ENCODE data around the gene TBL1X.

TBL1X gene

GRCh38 chrX:9670136-9670814, 205.4 kb downstream of the TBL1X start:
- peaks cover 21% of the 10 kb centered on the region for H3K4me1 ChIP-seq (ENCODE audit: insufficient read depth, low read length)
- no peaks in the 10 kb centered on the region for H3K27me3 ChIP-seq (ENCODE audit: insufficient read depth, low read length)
- no peaks in the 10 kb centered on the region for H3K36me3 ChIP-seq (ENCODE audit: insufficient read depth, low read length)
- no peak overlapping the region for H3K4me3 ChIP-seq (ENCODE audit: low read length)
- no peak overlapping the region for H2AFZ ChIP-seq (ENCODE audit: low read depth, low read length)
- H3K9me3 ChIP-seq (ENCODE audit: low read length) = no peaks in the 10 kb centered on the region

GRCh38 chrX:9671998-9672397, 207.1 kb downstream of the TBL1X start:
- H3K4me1 ChIP-seq (ENCODE audit: insufficient read depth, low read length) = peaks cover 21% of the 10 kb centered on the region
- H3K4me3 ChIP-seq (ENCODE audit: low read length) = no peak overlapping the region
- H3K27me3 ChIP-seq (ENCODE audit: insufficient read depth, low read length) = no peaks in the 10 kb centered on the region
- no peaks in the 10 kb centered on the region for H3K36me3 ChIP-seq (ENCODE audit: insufficient read depth, low read length)
- no peaks in the 10 kb centered on the region for H3K9me3 ChIP-seq (ENCODE audit: low read length)
- H2AFZ ChIP-seq (ENCODE audit: low read depth, low read length) = no peak overlapping the region

- no peaks in the 10 kb centered on the region for H3K27me3 ChIP-seq (ENCODE audit: insufficient read depth, low read length)
- H3K4me3 ChIP-seq (ENCODE audit: low read length) = no peak overlapping the region
- no peaks in the 10 kb centered on the region for H3K4me1 ChIP-seq (ENCODE audit: insufficient read depth, low read length)
- H3K9me3 ChIP-seq (ENCODE audit: low read length) = no peaks in the 10 kb centered on the region
- peaks cover 2% of the 10 kb centered on the region for H3K36me3 ChIP-seq (ENCODE audit: insufficient read depth, low read length)
- H2AFZ ChIP-seq (ENCODE audit: low read depth, low read length) = no peak overlapping the region
Observed at GRCh38 chrX:9676306-9676705, 211.4 kb downstream of the TBL1X start.

- Histone ChIP-seq H3K36me3 (ENCODE audit: insufficient read depth, low read length) (peaks cover 2% of the 10 kb centered on the region), H3K4me3 (ENCODE audit: low read length) (no peak overlapping the region), H3K4me1 (ENCODE audit: insufficient read depth, low read length) (no peaks in the 10 kb centered on the region), H3K27me3 (ENCODE audit: insufficient read depth, low read length) (no peaks in the 10 kb centered on the region), H2AFZ (ENCODE audit: low read depth, low read length) (no peak overlapping the region), H3K9me3 (ENCODE audit: low read length) (no peaks in the 10 kb centered on the region)
Observed at GRCh38 chrX:9676738-9677097, 211.9 kb downstream of the TBL1X start.

GRCh38 chrX:9677098-9677739, 212.4 kb downstream of the TBL1X start:
- Histone ChIP-seq H3K9me3 (ENCODE audit: low read length) (no peaks in the 10 kb centered on the region), H3K27me3 (ENCODE audit: insufficient read depth, low read length) (no peaks in the 10 kb centered on the region), H3K4me3 (ENCODE audit: low read length) (no peak overlapping the region), H3K36me3 (ENCODE audit: insufficient read depth, low read length) (peaks cover 2% of the 10 kb centered on the region), H3K4me1 (ENCODE audit: insufficient read depth, low read length) (no peaks in the 10 kb centered on the region), H2AFZ (ENCODE audit: low read depth, low read length) (no peak overlapping the region)

GRCh38 chrX:9678215-9678965, 213.5 kb downstream of the TBL1X start:
- H3K9me3 ChIP-seq (ENCODE audit: low read length) = no peaks in the 10 kb centered on the region
- H3K27me3 ChIP-seq (ENCODE audit: insufficient read depth, low read length) = no peaks in the 10 kb centered on the region
- no peak overlapping the region for H2AFZ ChIP-seq (ENCODE audit: low read depth, low read length)
- peaks cover 2% of the 10 kb centered on the region for H3K36me3 ChIP-seq (ENCODE audit: insufficient read depth, low read length)
- no peak overlapping the region for H3K4me3 ChIP-seq (ENCODE audit: low read length)
- H3K4me1 ChIP-seq (ENCODE audit: insufficient read depth, low read length) = no peaks in the 10 kb centered on the region

GRCh38 chrX:9681011-9681410, 216.2 kb downstream of the TBL1X start:
- Histone ChIP-seq H3K9me3 (ENCODE audit: low read length) (no peaks in the 10 kb centered on the region), H3K27me3 (ENCODE audit: insufficient read depth, low read length) (no peaks in the 10 kb centered on the region), H2AFZ (ENCODE audit: low read depth, low read length) (no peak overlapping the region), H3K4me3 (ENCODE audit: low read length) (no peak overlapping the region), H3K4me1 (ENCODE audit: insufficient read depth, low read length) (no peaks in the 10 kb centered on the region), H3K36me3 (ENCODE audit: insufficient read depth, low read length) (peaks cover 9% of the 10 kb centered on the region)

GRCh38 chrX:9681422-9681821, 216.6 kb downstream of the TBL1X start:
- Histone ChIP-seq H3K27me3 (ENCODE audit: insufficient read depth, low read length) (no peaks in the 10 kb centered on the region), H3K9me3 (ENCODE audit: low read length) (no peaks in the 10 kb centered on the region), H3K36me3 (ENCODE audit: insufficient read depth, low read length) (peaks cover 9% of the 10 kb centered on the region), H2AFZ (ENCODE audit: low read depth, low read length) (no peak overlapping the region), H3K4me3 (ENCODE audit: low read length) (no peak overlapping the region), H3K4me1 (ENCODE audit: insufficient read depth, low read length) (no peaks in the 10 kb centered on the region)

- Histone ChIP-seq H3K27me3 (ENCODE audit: insufficient read depth, low read length) (no peaks in the 10 kb centered on the region), H3K4me1 (ENCODE audit: insufficient read depth, low read length) (no peaks in the 10 kb centered on the region), H2AFZ (ENCODE audit: low read depth, low read length) (no peak overlapping the region)
Observed at GRCh38 chrX:9682456-9682855, 217.6 kb downstream of the TBL1X start.

GRCh38 chrX:9682861-9683260, 218.0 kb downstream of the TBL1X start:
- Histone ChIP-seq H2AFZ (ENCODE audit: low read depth, low read length) (no peak overlapping the region), H3K9me3 (ENCODE audit: low read length) (no peaks in the 10 kb centered on the region)

More at GRCh38 chrX:9682456-9682855, 217.6 kb downstream of the TBL1X start:
- Histone ChIP-seq H3K9me3 (ENCODE audit: low read length) (no peaks in the 10 kb centered on the region), H3K36me3 (ENCODE audit: insufficient read depth, low read length) (peaks cover 9% of the 10 kb centered on the region), H3K4me3 (ENCODE audit: low read length) (no peak overlapping the region)

GRCh38 chrX:9683350-9683749, 218.5 kb downstream of the TBL1X start:
- no peaks in the 10 kb centered on the region for H3K9me3 ChIP-seq (ENCODE audit: low read length)
- no peaks in the 10 kb centered on the region for H3K4me1 ChIP-seq (ENCODE audit: insufficient read depth, low read length)
- no peaks in the 10 kb centered on the region for H3K27me3 ChIP-seq (ENCODE audit: insufficient read depth, low read length)
- no peak overlapping the region for H3K4me3 ChIP-seq (ENCODE audit: low read length)
- H3K36me3 ChIP-seq (ENCODE audit: insufficient read depth, low read length) = peaks cover 9% of the 10 kb centered on the region
- H2AFZ ChIP-seq (ENCODE audit: low read depth, low read length) = no peak overlapping the region

More at GRCh38 chrX:9682861-9683260, 218.0 kb downstream of the TBL1X start:
- no peak overlapping the region for H3K4me3 ChIP-seq (ENCODE audit: low read length)
- no peaks in the 10 kb centered on the region for H3K27me3 ChIP-seq (ENCODE audit: insufficient read depth, low read length)
- H3K4me1 ChIP-seq (ENCODE audit: insufficient read depth, low read length) = no peaks in the 10 kb centered on the region
- H3K36me3 ChIP-seq (ENCODE audit: insufficient read depth, low read length) = peaks cover 9% of the 10 kb centered on the region

GRCh38 chrX:9687899-9688298, 223.0 kb downstream of the TBL1X start:
- no peaks in the 10 kb centered on the region for H3K4me1 ChIP-seq (ENCODE audit: insufficient read depth, low read length)
- H3K36me3 ChIP-seq (ENCODE audit: insufficient read depth, low read length) = peaks cover 21% of the 10 kb centered on the region
- no peak overlapping the region for H2AFZ ChIP-seq (ENCODE audit: low read depth, low read length)
- no peak overlapping the region for H3K4me3 ChIP-seq (ENCODE audit: low read length)
- H3K9me3 ChIP-seq (ENCODE audit: low read length) = no peaks in the 10 kb centered on the region
- no peaks in the 10 kb centered on the region for H3K27me3 ChIP-seq (ENCODE audit: insufficient read depth, low read length)

GRCh38 chrX:9688833-9689232, 224.0 kb downstream of the TBL1X start:
- H3K36me3 ChIP-seq (ENCODE audit: insufficient read depth, low read length) = peaks cover 23% of the 10 kb centered on the region

More at GRCh38 chrX:9688833-9689232, 224.0 kb downstream of the TBL1X start:
- H3K27me3 ChIP-seq (ENCODE audit: insufficient read depth, low read length) = no peaks in the 10 kb centered on the region
- no peak overlapping the region for H3K4me3 ChIP-seq (ENCODE audit: low read length)
- no peaks in the 10 kb centered on the region for H3K4me1 ChIP-seq (ENCODE audit: insufficient read depth, low read length)
- no peak overlapping the region for H2AFZ ChIP-seq (ENCODE audit: low read depth, low read length)
- H3K9me3 ChIP-seq (ENCODE audit: low read length) = no peaks in the 10 kb centered on the region
